ENCODE measurements around the gene TMEM255B.

DNA sequence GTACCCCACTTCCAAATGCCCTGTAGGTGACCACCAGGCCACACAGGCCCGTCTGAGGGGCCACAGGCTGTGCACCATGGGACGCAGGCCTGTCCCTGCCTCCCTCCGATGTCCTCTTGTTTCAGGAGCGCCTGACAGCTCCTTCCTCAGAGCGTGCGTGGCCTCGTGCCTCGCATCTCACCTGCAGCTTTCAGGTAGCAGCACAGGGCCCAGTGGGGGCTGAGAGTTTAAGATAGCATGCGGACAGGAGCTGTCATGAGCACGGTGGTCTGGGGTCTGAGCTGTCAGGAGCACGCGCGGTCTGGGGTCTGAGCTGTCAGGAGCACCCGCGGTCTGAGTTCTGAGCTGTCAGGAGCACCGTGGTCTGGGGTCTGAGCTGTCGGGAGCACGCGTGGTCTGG, 64.7 kb downstream of the TMEM255B start:
- TF ChIP-seq SP1 (IDR thresholded peaks at IDR 0.05), result no peak
- TF ChIP-seq ZNF384 (IDR thresholded peaks at IDR 0.05), result no peak
- no peak for TF ChIP-seq FOXM1 (IDR thresholded peaks at IDR 0.05; ENCODE audit: borderline replicate concordance)
- TF ChIP-seq CTBP1 (IDR thresholded peaks at IDR 0.05; ENCODE audit: borderline replicate concordance), result no peak
- no peak for TF ChIP-seq BHLHE40 (IDR thresholded peaks at IDR 0.05; ENCODE audit: borderline replicate concordance)
- TF ChIP-seq ELF4 (IDR thresholded peaks at IDR 0.05), result no peak
- no peak for TF ChIP-seq FOXA1 (IDR thresholded peaks at IDR 0.05)
- TF ChIP-seq TARDBP (IDR thresholded peaks at IDR 0.05), result no peak
- TF ChIP-seq HDGF (IDR thresholded peaks at IDR 0.05; ENCODE audit: borderline replicate concordance), result no peak
